GM23338 (cell line): ENCODE results near the gene EIF2B5. TPM values are rescaled to one million over a fixed set of nuclear protein-coding genes. Genes with fewer than 3 reads are reported as not detected.
"Not testable (repeated sequence)": the region's sequence is repeated elsewhere in the genome, so short reads cannot be mapped to it uniquely, and the experiment has no call there.

ENCODE experiments used
- ATAC-seq: fragments of 200-7000 bp; cut with Tn5 transposase; 3 replicates; pipeline ENCODE4 v1.9.1; 2020
- DNase-seq: peaks from one replicate; pipeline ENCODE4 v3.0.0-alpha.2; 2015; ENCODE audit warnings: low spot score
- H2AFZ ChIP-seq: fragments of 200-600 bp; sonication (generic); 2 replicates; pipeline ENCODE4 v1.8.0; 2016; ENCODE audit warnings: antibody characterized with exemption, mild to moderate bottlenecking, moderate library complexity
- H3F3A ChIP-seq: fragments of 200-600 bp; sonication (generic); replicated peaks from 2 replicates; pipeline ENCODE4 v1.8.0; 2017; ENCODE audit warnings: antibody characterized with exemption, mixed run types, low read depth
- H3K27ac ChIP-seq: fragments of 200-600 bp; sonication (generic); 2 replicates; pipeline ENCODE4 v1.6.1; 2016; ENCODE audit warnings: low read depth
- H3K27me3 ChIP-seq: fragments of 200-600 bp; sonication (generic); 2 replicates; pipeline ENCODE4 v1.8.0; 2016; ENCODE audit warnings: mild to moderate bottlenecking, mixed run types, moderate library complexity; ENCODE audit not compliant: insufficient read depth
- H3K36me3 ChIP-seq: fragments of 200-600 bp; sonication (generic); 2 replicates; pipeline ENCODE4 v1.8.0; 2016; ENCODE audit warnings: mild to moderate bottlenecking; ENCODE audit not compliant: insufficient read depth
- H3K4me1 ChIP-seq: fragments of 200-600 bp; sonication (generic); 2 replicates; pipeline ENCODE4 v1.8.0; 2016; ENCODE audit warnings: mild to moderate bottlenecking, moderate library complexity; ENCODE audit not compliant: insufficient read depth
- H3K4me2 ChIP-seq: fragments of 200-600 bp; sonication (generic); 2 replicates; pipeline ENCODE4 v1.7.1; 2017; ENCODE audit warnings: mixed run types
- H3K4me3 ChIP-seq: fragments of 200-600 bp; sonication (generic); 2 replicates; pipeline ENCODE4 v1.6.1; 2016; ENCODE audit warnings: mixed run types
- H3K79me2 ChIP-seq: fragments of 200-600 bp; sonication (generic); replicated peaks from 2 replicates; pipeline ENCODE4 v1.8.0; 2017; ENCODE audit warnings: mild to moderate bottlenecking; ENCODE audit not compliant: insufficient read depth
- H3K9me2 ChIP-seq: fragments of 200-600 bp; sonication (generic); 2 replicates; pipeline ENCODE4 v1.8.0; 2017; ENCODE audit not compliant: insufficient read depth
- H4K20me1 ChIP-seq: fragments of 200-600 bp; sonication (generic); replicated peaks from 2 replicates; pipeline ENCODE4 v1.8.0; 2017; ENCODE audit warnings: mild to moderate bottlenecking; ENCODE audit not compliant: insufficient read depth
- H3K27ac Mint-ChIP-seq: 2 replicates; pipeline ENCODE4 v1.8.0; 2020; ENCODE audit warnings: inconsistent platforms, mild to moderate bottlenecking, moderate library complexity, mixed read lengths
- H3K27me3 Mint-ChIP-seq: 3 replicates; pipeline ENCODE4 v1.8.0; 2022; ENCODE audit warnings: low read depth, mild to moderate bottlenecking, moderate library complexity, mixed read lengths, inconsistent platforms; ENCODE audit not compliant: insufficient read depth, poor library complexity
- H3K36me3 Mint-ChIP-seq: 3 replicates; pipeline ENCODE4 v1.8.0; 2021; ENCODE audit warnings: low read depth, mild to moderate bottlenecking, inconsistent platforms, moderate library complexity, mixed read lengths
- H3K4me1 Mint-ChIP-seq: 3 replicates; pipeline ENCODE4 v1.8.0; 2020; ENCODE audit warnings: mild to moderate bottlenecking, inconsistent platforms, mixed read lengths
- H3K4me3 Mint-ChIP-seq: 3 replicates; pipeline ENCODE4 v1.8.0; 2021; ENCODE audit warnings: moderate library complexity, mild to moderate bottlenecking, inconsistent platforms, mixed read lengths
- H3K9me3 Mint-ChIP-seq: 3 replicates; pipeline ENCODE4 v1.8.0; 2020; ENCODE audit warnings: moderate library complexity, mild to moderate bottlenecking, inconsistent platforms, mixed read lengths
- EZH2phosphoT487 ChIP-seq: fragments of 200-600 bp; sonication (generic); IDR thresholded peaks from one replicate; pipeline ENCODE4 v1.8.1; 2018; ENCODE audit warnings: antibody characterized with exemption; ENCODE audit not compliant: unreplicated experiment
- POLR2AphosphoS5 ChIP-seq: IDR thresholded peaks from 2 replicates; pipeline ENCODE4 v1.6.1; 2016; ENCODE audit warnings: antibody characterized with exemption, low read depth
- ZNF114 ChIP-seq: fragments of 250-450 bp; sonication (Bioruptor Pico); IDR thresholded peaks from 2 replicates; pipeline ENCODE4 v1.5.0; 2020; ENCODE audit warnings: mild to moderate bottlenecking, moderate library complexity
- ZNF331 ChIP-seq: fragments of 250-450 bp; sonication (Bioruptor Pico); IDR thresholded peaks from 2 replicates; pipeline ENCODE4 v1.5.0; 2020; ENCODE audit warnings: low read depth, mild to moderate bottlenecking, moderate library complexity
- polyA plus RNA-seq: library from polyadenylated mRNA; unstranded; fragments of >200 nt; fragmentation: Nextera tagmentation; extraction: Ambion mirVana; gene quantifications from 2 replicates; pipeline ENCODE4 v1.2.1, GENCODE V29; 2016
- total RNA-seq: library from RNA; depleted of rRNA; stranded (reverse); fragments of >200 nt; shearing (Covaris generic); gene quantifications from 2 replicates; pipeline ENCODE4 v1.2.3, GENCODE V29; 2014
- TF ChIP-seq, protein P1 (sequence below), 2 experiments: fragments of 200-600 bp in 1 of 2; sonication (generic) in 1 of 2; conservative IDR thresholded peaks; 2 replicates each; pipeline versions ENCODE4 v1.5.1 to v1.6.1; 2016 to 2017; ENCODE audit warnings: antibody characterized with exemption in 2 of 2, low read depth in 2 of 2, mild to moderate bottlenecking in 2 of 2, moderate library complexity in 1 of 2
- TF ChIP-seq, protein P2 (sequence below): IDR thresholded peaks from one replicate; pipeline ENCODE4 v1.6.1; 2018; ENCODE audit warnings: antibody characterized with exemption; ENCODE audit not compliant: unreplicated experiment

EIF2B5 gene
- total and polyA plus RNA-seq, 2 experiments from 2014 or later = 26.4 to 43.3 TPM

DNA sequence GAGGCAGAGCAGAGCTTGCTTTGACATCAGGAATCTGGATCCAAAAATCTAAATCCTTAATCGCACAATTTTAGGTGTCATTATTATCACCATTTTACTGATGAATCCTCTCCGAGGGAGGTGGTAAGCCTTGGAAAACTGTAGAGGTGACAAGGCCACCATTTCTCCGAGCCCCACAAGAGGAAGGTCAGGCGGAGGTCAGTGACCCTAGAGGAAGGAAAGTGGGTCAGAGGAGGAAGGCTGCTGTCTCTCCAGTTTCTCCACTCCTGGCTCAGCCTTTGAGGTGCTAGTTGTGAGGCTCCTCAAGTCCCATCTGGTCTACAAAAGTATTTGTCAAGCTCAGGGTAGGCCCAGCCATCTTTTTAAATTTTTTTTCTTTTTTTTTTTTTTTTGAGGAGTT lies 23.2 kb downstream of the EIF2B5 start (continued):
- TF ChIP-seq EZH2phosphoT487 = no peak
- no peak for TF ChIP-seq ZNF331 (CRISPR knock-in tag)
- no peak for TF ChIP-seq POLR2AphosphoS5
- TF ChIP-seq ZNF114 (CRISPR knock-in tag) = no peak
- TF ChIP-seq, protein P1, sequence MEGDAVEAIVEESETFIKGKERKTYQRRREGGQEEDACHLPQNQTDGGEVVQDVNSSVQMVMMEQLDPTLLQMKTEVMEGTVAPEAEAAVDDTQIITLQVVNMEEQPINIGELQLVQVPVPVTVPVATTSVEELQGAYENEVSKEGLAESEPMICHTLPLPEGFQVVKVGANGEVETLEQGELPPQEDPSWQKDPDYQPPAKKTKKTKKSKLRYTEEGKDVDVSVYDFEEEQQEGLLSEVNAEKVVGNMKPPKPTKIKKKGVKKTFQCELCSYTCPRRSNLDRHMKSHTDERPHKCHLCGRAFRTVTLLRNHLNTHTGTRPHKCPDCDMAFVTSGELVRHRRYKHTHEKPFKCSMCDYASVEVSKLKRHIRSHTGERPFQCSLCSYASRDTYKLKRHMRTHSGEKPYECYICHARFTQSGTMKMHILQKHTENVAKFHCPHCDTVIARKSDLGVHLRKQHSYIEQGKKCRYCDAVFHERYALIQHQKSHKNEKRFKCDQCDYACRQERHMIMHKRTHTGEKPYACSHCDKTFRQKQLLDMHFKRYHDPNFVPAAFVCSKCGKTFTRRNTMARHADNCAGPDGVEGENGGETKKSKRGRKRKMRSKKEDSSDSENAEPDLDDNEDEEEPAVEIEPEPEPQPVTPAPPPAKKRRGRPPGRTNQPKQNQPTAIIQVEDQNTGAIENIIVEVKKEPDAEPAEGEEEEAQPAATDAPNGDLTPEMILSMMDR (conservative IDR thresholded peaks at IDR 0.05; ENCODE audit: low read depth in 2 of 2) = no peak
- TF ChIP-seq, protein P2, sequence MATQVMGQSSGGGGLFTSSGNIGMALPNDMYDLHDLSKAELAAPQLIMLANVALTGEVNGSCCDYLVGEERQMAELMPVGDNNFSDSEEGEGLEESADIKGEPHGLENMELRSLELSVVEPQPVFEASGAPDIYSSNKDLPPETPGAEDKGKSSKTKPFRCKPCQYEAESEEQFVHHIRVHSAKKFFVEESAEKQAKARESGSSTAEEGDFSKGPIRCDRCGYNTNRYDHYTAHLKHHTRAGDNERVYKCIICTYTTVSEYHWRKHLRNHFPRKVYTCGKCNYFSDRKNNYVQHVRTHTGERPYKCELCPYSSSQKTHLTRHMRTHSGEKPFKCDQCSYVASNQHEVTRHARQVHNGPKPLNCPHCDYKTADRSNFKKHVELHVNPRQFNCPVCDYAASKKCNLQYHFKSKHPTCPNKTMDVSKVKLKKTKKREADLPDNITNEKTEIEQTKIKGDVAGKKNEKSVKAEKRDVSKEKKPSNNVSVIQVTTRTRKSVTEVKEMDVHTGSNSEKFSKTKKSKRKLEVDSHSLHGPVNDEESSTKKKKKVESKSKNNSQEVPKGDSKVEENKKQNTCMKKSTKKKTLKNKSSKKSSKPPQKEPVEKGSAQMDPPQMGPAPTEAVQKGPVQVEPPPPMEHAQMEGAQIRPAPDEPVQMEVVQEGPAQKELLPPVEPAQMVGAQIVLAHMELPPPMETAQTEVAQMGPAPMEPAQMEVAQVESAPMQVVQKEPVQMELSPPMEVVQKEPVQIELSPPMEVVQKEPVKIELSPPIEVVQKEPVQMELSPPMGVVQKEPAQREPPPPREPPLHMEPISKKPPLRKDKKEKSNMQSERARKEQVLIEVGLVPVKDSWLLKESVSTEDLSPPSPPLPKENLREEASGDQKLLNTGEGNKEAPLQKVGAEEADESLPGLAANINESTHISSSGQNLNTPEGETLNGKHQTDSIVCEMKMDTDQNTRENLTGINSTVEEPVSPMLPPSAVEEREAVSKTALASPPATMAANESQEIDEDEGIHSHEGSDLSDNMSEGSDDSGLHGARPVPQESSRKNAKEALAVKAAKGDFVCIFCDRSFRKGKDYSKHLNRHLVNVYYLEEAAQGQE = no peak

DNA sequence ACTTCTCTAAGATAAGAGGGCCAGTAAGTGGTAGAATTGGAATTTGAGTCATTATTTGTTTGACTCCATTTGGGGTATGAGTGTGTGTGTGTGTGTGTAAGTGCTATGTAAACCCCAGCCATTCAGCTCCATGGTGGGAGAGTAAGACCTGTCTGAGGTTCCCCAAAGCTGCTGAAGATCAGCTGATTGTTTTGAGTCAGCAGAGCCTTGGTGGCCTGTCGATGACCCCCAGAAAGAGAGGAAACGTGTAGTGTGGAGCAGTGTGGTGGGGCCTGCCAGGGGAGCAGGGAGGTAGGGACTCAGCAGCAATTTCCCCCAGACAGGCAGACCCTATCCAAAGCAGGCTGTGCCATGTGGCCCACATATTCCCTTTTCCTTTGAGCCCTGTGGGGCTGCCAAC lies 25.3 kb downstream of the EIF2B5 start:
- no peak overlapping the region for H3K27ac ChIP-seq
- H3K27me3 ChIP-seq = no peaks in the 10 kb centered on the region
- no peak overlapping the region for H2AFZ ChIP-seq
- H3K9me3 Mint-ChIP-seq = no peaks in the 10 kb centered on the region
- H3K9me2 ChIP-seq = no peaks in the 10 kb centered on the region
- H3K4me1 Mint-ChIP-seq = peaks cover 8% of the 10 kb centered on the region; the same call in 2 of the 3 replicates
- no peak overlapping the region; the same call in 1 of the 2 replicates for H3K27ac Mint-ChIP-seq
- peaks cover 15% of the 10 kb centered on the region for H3K4me1 ChIP-seq
- DNase-seq = no peak
- H3K36me3 Mint-ChIP-seq = peaks cover 29% of the 10 kb centered on the region
- no peak overlapping the region for H3K4me3 Mint-ChIP-seq
- peaks cover 67% of the 10 kb centered on the region for H3K79me2 ChIP-seq
- peaks cover 10% of the 10 kb centered on the region; the same call in 1 of the 2 replicates for H3F3A ChIP-seq
- TF ChIP-seq POLR2AphosphoS5 = no peak
- H3K27me3 Mint-ChIP-seq = peaks cover 14% of the 10 kb centered on the region
- no peak for ATAC-seq
- peaks cover 15% of the 10 kb centered on the region for H4K20me1 ChIP-seq
- H3K4me2 ChIP-seq = no peak overlapping the region
- no peak overlapping the region for H3K4me3 ChIP-seq
- peaks cover 5% of the 10 kb centered on the region; the same call in 1 of the 2 replicates for H3K36me3 ChIP-seq

DNA sequence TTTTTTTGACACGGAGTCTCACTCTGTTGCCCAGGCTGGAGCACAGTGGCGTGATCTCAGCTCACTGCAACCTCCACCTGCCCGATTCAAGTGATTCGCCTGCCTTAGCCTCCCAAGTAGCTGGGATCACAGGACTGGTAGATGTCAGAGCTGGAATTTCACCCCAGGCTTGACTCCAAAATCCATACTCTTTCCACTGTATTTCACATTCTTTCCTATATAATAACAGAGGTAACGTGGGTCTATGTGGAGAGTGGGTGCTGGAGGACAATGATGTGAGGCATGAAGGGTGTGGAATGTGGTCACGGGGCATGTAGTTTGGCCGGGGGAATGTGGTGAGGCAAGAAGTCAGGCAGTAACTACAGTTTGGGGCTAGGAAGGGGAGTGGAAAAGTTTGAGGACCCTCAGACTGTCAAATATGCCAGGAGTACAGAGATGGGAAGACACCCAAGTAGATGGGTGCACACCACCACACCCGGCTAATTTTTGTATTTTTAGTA lies 27.5 kb downstream of the EIF2B5 start:
- H3K4me3 Mint-ChIP-seq, H3K27ac Mint-ChIP-seq: not testable (repeated sequence)

More for the DNA sequence above, 27.5 kb downstream of the EIF2B5 start:
- H3K4me1 Mint-ChIP-seq, H3K4me3 ChIP-seq, H2AFZ ChIP-seq, H3F3A ChIP-seq, H3K9me2 ChIP-seq, DNase-seq, H3K36me3 ChIP-seq, H3K4me1 ChIP-seq, ATAC-seq, H3K27ac ChIP-seq, H3K27me3 Mint-ChIP-seq, H4K20me1 ChIP-seq, H3K27me3 ChIP-seq, H3K4me2 ChIP-seq, H3K9me3 Mint-ChIP-seq: not testable (repeated sequence)
- peaks cover 50% of the 10 kb centered on the region for H3K36me3 Mint-ChIP-seq
- peaks cover 48% of the 10 kb centered on the region for H3K79me2 ChIP-seq
